NCI-H2081 treated with DMSO at 0.1 percent for 48 hours (cell line): ENCODE measurements around the gene GRM7.
"Not testable (repeated sequence)": the region's sequence is repeated elsewhere in the genome, so short reads cannot be mapped to it uniquely, and the experiment has no call there.

ENCODE experiments used
- DNase-seq: peaks from one replicate; lab custom pipeline; 2025; lab: John Stamatoyannopoulos, UW

The GRM7 gene

DNA sequence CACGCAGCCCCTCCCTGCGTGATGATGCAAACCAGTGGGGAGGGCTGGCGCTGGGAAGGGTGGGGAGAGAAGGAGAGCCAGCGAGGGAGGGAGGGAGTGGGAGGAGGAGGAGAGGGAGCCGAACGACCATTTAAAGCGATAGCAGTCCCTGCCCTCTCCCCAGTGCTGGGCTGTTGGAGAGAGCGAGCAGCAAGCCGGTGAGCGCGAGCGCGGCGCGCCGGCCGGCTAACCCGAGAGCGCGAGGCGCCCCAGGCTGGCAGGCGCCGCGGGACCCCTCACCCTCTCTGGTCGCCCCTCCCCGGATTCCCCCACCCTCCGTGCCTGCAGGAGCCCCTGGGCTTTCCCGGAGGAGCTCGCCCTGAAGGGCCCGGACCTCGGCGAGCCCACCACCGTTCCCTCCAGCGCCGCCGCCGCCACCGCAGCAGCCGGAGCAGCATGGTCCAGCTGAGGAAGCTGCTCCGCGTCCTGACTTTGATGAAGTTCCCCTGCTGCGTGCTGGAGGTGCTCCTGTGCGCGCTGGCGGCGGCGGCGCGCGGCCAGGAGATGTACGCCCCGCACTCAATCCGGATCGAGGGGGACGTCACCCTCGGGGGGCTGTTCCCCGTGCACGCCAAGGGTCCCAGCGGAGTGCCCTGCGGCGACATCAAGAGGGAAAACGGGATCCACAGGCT lies at the start of gene GRM7:
Gene GRM7 (plus strand): TSS at position 162 of the 671 bp plus-strand sequence.
- no peak for DNase-seq

DNA sequence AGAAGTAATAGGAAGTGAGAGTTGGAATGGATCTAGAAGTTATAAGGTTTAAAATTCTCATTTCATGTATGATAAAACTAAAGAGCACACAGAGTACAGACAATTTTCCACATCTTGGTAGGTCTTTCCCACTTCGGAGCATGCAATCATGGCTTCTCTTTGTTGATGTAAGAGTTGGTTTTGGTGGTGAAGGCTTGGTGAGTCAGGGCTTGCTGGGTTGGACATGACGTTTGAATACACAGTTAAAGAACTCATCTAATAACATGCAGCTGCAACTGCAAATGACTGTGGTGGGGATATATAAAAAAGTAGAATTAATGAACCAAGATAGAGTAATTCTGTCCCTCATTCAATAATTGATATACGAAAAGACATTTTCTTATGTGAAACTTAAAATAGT lies 39.5 kb upstream of the GRM7 start:
- DNase-seq: no peak

DNA sequence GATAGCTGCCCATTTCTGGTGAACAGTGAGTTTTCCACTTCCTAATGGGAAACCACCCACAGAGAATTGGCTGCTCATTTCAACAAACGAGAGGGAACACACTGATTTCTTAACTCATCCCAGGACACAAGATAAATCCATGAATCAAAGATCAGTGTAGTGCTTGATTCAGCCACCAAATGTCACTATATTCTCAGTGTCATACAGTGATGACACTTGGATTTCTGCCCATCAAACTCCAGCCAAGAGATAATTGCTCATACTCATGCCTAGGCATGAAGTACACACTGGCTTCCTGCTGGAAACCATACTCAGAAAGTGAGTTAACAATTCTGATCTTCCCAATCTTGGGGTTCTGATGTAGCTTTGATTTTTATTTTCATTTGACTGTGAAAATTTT lies 35.4 kb upstream of the GRM7 start:
- DNase-seq: no peak

DNA sequence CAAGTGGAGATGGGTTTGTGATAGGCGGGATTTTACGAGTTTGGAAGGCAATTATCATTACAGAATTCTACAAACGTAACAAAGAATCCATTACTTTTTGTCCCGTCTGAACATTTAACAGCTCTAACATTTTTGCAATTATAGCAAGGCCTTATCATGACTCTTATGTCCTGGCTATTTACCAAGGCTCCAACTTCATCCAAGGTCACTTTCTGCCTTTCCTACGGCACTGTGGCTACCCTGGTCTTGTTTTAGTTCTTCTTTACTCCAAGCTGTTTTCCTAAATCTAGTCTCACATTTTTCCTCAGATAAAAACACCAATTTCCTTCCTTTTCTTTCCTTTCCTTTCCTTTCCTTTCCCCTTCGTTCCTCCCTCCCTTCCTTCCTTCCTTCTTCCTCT lies 33.5 kb upstream of the GRM7 start:
- DNase-seq: no peak

DNA sequence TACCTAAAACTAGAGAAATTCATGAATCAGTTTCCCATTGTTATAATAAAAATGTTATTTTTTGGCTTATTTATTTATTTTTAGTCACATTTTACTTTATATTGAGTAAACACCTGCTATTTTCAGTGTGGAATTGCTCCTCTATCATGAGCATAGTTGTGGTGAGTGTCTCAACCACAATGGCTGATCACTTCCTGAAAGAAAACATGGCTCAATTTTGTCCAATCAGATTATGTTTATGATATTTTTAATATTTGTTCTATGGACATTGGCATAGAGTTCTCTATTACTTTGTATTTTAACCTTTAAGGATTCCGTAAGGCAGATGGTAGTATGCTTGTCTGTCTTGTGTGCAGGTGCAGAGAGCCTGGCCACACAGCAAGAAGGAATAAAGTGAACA lies 16.2 kb upstream of the GRM7 start:
- no peak for DNase-seq

DNA sequence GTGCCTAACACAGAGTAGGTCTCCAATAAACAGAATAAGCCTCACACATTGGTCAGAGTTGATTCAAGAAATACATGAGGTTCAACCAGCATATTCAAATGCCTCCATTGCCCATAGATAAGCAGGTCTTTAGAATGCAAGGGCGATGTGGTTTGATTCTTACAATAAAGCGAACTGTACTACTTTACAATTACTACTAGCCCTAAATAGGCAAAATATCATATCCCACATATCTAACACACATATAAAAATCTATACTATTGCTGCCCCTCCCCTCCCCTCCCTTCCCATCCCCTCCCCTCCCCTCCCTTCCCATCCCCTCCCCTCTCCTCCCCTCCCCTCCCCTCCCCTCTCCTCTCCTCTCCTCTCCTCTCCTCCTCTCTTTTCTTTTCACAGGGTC lies 6.7 kb upstream of the GRM7 start:
- no peak for DNase-seq

DNA sequence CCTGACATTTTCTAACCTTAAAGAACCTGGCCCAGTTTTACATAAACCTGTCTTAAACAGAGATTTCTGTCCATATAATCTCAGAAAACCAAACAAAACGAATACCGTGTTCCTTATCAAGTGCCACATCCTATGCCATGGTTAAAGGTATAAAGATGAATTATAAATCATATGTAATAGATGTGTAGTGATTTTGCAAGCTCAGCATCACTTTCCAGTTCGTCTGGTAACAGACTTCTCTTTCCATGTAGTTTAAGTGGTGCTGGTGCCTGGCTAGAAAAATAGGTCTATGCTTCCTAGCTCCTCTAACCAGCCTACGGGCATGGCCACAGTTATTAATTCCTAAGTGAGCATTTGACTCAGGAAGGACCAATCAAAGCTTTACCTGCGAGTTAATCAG lies 3.4 kb upstream of the GRM7 start:
- DNase-seq: no peak

DNA sequence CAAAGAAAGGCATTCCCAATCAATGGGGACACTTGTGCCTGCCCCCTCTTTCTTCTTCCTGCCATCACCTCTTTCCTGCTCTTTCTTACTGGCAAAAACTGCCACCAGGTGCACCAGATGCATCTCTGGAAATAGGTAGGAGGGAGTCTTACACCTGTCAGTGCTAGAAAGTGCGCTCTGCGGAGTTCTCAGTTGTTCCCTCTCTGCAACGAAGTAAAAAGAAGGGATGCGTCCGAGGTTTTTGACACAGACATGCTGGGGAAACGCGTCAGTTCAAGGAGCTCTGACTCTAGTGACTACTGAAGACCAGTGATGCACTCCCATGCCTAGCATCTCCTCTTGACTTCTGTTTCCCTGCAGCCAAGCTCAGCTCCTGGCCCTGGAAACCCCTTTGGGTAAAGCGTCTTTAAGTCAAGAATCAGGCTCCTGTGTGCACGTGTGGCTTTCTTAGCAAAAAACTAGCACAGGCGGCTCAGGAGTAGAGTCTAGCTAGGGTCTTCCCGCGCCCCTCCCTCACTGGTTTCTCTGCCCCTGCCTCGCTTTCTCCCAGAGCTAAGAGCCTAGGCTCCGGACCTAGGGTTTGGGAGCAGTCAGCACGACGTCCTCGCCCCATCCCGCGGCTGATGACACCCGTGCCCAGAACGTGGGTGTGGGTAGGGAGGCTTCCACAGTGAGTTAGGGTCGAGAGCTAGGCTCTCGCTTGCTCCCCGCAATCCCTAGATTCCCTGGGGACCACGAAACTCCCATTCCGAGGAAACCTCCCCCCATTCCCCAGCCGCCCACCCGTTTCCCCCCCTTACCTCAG lies 564 bp upstream of the GRM7 start:
- DNase-seq: no peak

DNA sequence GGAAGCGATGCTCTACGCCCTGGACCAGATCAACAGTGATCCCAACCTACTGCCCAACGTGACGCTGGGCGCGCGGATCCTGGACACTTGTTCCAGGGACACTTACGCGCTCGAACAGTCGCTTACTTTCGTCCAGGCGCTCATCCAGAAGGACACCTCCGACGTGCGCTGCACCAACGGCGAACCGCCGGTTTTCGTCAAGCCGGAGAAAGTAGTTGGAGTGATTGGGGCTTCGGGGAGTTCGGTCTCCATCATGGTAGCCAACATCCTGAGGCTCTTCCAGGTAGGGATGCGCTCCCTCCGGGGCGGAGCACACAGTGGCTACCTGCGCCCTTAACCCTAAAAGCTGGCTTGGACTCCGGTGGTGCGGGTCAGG lies 698 bp downstream of the GRM7 start:
- DNase-seq: no peak

DNA sequence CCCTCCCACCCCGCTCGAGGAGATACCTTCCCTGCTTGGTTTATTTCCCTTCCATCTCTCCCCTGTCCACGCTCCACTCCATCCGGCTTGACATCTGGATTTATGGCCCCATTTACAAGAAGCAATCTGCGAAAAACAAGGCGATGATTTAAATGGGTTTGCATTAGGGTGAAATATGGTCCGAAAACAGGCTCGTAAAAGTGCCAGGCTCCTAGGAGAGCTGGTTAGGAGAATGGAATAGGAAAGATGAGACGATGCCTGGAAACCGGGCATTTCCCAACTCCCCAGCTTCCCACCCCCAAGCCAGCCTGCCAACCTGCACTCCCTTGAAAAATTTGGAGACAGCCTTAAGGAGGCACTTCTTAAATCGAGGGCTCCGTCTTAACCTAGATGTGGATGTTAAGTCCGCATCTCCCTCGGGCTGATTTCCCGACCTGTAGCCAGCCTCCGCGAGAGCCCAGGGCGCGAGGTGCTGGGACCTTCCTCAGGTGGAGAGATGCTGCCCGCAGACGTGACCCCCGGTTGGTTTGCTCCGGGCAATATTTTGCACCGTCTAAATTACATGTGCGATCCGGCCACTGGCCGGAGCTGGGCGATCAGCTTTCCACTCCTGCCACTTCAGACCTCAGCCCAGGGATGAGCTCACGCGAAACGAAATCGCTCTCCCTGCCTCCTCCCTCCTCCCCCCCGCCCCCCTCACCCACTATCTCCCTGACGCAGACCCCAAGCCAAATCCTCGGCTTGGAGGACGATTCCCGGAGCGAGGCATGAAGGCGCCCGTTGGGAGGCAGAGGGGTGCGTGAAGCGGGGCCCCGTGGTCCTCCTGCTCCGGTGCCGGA lies 1.3 kb downstream of the GRM7 start:
- no peak for DNase-seq

DNA sequence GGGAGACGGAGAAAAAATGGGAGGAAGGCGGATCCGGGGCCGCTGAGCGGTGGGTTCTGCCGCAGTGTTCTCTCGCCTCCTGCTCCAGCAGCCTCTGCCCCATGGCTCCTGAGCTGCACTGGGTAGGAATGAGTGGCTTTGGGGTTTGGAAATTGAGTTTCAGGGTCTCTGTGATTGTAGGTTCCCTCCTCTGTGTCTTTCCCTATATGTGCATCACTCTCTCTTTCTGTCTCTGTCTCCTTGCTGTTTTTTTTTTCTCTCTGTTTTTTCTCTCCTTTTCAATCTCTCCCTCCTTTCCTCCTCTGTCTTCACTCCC lies 1.9 kb downstream of the GRM7 start:
- no peak for DNase-seq

DNA sequence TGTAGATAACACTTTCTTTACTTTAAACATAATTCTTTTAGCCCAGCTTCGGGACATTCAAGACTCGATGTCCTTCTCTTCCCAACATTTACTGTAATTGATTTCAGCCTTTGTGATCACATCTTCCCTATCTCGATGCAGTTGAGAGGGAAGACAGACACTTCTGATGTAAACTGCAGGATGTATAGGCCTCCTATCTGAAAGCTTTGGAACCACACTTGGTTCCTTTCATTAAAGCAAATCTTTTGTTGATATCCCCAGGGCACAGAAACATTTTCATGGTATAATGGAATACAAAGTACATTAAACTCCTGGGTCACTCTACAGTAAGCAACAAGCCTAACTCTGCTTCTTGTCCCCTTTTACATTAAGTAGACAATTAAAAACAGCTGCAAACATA lies 6.4 kb downstream of the GRM7 start:
- DNase-seq: no peak

DNA sequence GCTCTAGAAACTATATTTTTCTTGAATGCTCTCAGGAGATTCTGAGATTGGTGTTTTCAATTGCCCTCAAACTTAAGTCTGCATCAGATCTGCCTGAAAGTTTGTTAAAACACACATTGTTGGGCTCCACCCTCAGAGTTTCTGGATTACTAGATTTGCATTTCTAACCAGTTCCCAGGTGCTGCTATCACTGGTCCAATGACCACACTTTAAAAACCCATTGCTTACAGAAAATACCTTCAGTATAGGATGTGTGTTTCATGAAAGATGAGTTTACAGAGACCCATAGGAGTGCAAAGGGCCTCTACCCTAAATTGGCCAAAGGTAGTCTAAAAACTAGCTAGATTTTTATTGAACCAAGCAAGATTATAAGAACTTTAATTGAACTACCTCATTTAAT lies 17.8 kb downstream of the GRM7 start:
- DNase-seq: no peak

DNA sequence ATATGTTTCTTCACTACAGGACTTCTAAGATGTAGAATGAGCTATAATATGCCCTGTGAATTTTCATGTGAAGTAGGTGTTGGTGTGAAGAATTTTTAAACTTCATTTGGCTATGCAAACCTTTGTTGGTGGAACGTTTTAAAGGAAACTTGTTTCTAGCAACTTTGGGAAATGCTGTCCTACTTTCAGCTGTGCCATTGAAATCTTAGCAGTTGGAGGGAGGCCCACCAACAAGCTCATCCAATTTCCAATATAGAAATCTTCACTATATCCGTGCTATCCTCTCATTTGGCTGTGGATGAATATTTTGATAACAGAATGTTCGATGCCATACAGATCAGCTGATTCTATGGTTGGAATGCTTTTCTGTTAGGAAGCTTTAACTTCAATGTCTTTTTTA lies 51.3 kb downstream of the GRM7 start:
- DNase-seq: no peak

DNA sequence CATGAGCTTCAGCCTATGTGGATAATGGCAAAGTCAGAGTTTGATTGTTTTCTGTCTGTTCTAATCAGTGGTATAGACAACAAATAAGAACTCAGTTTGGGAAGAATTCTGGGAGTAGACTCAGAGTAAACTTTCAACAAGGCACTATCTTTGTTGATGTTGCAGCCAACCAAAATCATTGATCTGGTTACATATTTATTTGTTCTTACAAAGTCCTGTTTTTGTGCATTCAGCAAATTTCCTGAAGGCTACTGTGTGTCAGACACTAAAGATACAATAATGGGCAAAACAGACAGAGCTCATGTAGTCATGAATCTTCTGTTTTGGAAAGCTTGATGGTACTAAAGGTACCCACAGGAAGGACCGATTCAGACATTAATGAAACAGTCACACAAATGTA lies 55.0 kb downstream of the GRM7 start:
- no peak for DNase-seq

DNA sequence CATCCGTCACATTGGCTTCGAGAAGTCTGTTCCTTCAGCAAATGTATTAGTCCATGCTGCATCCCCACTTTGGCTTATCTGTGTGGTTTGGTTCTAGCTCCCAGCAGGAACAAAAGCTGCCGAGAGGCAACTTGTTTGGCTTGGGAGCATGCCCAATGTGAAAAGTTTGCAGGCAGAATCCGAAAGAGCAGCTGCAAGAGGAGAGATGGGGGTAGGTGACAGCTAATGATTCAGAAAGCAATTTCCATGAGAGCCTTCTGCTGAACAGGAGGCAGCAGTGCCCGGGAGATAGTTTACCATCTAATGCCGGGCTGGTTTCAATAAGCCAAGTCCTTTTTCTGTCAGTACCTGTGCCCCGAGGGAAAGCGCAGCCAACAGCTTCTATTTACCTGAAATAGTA lies 60.2 kb downstream of the GRM7 start:
- DNase-seq: peak; percentile 43

DNA sequence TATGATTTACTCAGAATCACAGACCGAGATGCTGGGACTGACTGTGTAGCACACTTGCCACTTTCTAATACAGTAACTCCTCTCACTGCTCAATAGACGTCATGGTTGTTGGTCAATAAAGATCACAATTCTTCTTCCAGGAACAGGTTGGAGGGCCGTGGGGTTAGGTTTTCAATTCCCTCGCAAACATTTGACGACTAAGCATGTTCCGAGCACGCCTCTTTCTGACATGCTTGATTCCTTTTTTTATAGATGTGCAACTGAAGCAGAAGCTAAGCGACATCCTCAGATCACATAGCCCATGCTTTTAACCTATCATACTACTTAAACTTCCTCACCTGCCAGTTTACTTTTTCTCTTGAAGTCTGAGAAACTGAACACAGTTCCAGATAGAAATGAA lies 61.0 kb downstream of the GRM7 start:
- no peak for DNase-seq

DNA sequence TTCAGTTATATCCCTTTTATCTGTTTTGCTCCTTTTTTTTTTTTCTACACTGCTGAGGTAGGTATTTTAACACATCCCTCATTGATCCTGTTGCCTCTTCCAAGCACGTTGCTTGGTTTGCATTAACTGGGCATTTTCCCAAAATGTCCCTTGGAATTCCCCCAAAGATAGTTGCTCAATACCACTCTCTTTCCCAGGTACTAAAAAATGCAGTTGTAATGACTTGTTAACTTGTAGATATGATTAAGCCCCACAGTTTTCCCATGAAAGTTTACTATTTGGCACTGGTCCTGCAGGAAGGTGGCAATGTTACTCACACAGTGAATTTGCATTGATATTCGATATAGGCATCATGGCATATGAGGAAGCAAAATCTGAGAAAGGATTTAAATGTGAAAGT lies 67.1 kb downstream of the GRM7 start:
- no peak for DNase-seq

DNA sequence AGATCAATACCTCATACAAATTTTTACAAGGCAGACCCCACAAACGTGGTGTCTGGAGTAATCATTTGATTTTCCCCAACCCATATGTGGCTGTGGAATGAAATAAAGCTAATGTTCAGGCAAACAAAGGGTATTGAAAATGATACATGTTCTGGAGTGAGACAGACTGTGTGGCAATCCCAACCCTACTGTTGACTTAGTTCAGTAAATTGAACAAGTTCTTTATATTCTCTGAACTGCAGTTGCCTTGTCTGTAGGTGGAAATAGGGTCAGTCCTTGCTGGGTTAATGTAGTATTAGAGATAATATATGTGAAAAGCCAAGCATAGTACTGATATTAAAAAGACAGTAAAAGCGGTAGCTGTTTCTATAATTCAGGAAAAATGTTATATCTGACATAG lies 69.0 kb downstream of the GRM7 start:
- DNase-seq: no peak

DNA sequence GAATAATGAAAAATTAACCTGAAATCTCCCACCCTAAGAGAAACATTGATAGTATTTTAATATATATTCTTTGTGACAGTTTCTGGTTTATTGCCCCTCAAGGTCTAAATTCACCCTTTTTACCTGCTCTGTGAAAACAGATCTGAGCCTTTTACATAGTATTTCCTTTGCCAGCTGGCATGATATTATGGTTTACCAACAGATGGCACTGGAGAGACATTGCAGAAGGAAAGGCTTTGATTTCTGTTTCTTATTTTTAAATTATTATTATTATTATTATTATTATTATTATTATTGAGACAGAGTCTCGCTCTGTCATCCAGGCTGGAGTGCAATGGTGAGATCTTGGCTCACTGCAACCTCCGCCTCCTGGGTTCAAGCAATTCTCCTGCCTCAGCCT lies 74.5 kb downstream of the GRM7 start:
- DNase-seq: not testable (repeated sequence)

DNA sequence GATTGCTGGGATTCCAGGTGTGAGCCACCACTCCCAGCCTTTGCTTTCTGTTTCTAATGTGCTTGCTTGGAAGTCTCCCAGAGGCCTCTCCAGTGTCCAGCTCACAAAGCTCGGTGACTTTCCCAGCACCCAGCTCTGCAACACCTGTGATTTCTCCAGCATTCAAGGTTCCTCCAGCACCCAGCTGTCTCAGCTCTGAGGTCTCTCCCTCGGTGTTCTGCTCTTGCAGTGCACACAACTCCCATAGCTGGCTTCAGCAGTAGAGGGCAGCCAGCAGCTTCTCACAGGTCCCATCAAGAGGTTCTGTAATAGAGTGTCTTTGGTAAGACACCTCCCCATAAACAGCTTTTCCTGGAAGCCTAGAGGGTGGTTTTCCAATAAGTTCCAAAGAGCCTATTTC lies 75.1 kb downstream of the GRM7 start:
- no peak for DNase-seq

DNA sequence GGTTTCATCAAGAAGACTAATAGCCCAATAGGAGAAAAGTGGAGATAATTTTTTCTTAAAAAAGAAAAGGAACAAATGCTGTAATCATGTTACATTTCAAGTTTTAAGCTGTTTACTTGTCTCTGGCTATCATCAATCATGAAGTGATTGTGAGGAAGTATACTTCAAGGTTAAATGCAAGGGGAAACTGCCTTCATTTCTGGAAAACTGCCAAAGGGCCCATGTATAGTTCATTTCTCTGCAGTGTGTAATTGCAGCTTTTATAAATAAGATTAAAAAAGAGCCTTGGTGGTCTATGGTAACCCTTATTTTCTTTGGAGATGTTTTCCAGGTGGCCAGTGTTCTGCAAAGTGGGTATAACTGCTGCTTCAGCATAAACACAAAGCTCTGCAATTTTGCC lies 101.9 kb downstream of the GRM7 start:
- DNase-seq: no peak

DNA sequence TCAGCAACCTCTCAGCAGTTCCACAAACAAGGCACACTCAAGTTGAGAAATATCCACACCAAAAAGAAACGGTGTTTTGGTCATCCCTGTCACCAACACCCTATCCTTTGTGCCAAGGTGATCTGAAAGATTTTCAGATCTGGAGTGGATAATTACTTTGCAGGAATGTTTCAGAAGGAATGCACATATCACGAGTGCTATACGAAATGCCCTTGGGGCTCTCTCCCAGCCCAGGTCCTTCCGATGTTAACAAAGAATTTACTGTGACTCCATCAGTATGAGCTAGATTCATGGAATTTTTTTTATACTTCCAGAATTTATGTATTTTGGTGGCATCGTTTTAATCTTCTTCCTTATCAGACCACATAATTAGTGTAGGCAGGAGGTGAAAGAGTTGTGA lies 105.0 kb downstream of the GRM7 start:
- no peak for DNase-seq
